HL-60 (cell line): Measurements from ENCODE around the gene TPD52L1.

Source experiments
- CTCF ChIP-seq: IDR thresholded peaks from one replicate; pipeline ENCODE4 v1.5.1; 2011; ENCODE audit warnings: low read length, control low read depth, inconsistent platforms; ENCODE audit not compliant: insufficient read depth
- GABPA ChIP-seq: IDR thresholded peaks from 2 replicates; pipeline ENCODE4 v1.6.1; 2012; ENCODE audit warnings: low read depth

DNA sequence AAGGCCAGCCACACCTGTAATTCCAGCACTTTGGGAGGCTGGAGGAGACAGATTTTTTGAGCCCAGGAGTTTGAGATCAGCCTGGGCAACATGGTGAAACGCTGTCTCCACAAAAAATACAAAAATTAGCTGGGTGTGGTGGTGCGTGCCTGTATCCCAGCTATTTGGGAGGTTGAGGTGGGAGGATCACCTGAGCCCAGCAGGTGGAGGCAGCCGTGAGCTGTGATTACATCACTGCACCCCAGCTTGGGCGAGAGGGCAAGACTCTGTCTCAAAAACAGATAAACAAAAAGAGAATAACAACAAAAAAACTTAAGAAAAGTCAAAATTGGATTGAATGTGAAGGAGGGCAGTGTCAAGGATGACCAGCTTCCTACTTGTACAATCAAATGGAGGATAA lies 2.9 kb downstream of the TPD52L1 start:
- TF ChIP-seq CTCF = no peak
- TF ChIP-seq GABPA = no peak
